Fibroblast of skin of back (primary cell): ENCODE measurements around the gene NUCB2.

Source experiments
- DNase-seq: peaks from one replicate; pipeline ENCODE4 v3.0.0-alpha.2; 2013

Gene NUCB2

DNA sequence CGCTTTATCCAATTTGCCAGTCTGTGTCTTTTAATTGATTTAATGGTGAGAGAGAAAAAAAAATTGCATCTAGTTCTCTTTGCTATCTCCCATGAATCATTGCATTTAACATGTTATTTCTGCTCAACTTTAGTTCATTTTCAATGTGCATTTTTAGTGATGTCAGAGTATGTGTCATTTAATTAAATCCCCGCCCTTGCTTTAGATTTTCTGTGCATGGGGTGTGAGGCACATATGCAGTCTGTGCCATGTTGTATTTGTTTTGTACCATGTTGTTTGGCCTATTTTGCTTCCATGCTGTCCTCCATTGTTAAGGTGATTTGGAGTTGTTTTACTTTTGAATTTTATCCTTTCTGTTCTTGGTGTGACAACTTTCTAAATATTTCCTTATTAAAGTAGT is 66.7 kb downstream of the NUCB2 start:
- DNase-seq, result peak; percentile 20

DNA sequence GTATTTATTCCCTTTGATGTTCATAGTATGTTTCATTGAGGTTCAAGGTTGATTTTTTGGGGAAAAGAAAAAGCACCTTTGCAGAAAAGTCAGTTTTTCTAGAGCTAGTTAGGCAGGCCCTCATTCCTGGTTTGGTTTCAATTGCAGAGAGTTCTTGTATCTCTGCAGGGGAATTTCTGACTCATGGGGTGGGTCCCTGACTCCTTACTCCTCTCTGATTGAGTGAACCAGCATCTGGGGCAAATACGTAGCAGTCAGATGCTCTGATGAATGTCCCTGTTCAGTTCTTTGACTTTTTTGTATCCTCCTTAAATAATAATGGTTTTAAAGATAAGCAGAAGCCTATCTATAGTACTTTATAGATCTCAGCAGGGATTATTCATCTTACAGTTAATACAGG is 67.4 kb downstream of the NUCB2 start:
- peak; percentile 85 for DNase-seq

DNA sequence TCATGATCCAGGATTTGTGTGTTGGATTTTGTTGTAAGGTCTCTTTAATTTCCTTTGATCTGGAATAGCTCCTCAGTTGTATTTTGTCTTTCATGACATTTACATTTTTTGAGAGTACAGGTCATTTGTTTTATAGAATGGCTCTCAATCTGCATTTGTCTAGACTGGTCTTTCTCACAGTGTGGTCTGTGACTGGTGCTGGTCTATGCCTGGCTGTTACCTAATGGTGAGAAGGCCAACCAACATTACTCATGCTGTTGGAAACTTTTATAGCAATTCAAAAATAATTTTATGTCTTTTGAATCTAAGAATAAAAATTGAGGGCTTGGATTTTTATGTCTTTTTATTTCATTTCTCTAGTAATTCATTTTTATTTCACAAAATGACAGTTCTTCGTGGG is 71.1 kb downstream of the NUCB2 start:
- no peak for DNase-seq

DNA sequence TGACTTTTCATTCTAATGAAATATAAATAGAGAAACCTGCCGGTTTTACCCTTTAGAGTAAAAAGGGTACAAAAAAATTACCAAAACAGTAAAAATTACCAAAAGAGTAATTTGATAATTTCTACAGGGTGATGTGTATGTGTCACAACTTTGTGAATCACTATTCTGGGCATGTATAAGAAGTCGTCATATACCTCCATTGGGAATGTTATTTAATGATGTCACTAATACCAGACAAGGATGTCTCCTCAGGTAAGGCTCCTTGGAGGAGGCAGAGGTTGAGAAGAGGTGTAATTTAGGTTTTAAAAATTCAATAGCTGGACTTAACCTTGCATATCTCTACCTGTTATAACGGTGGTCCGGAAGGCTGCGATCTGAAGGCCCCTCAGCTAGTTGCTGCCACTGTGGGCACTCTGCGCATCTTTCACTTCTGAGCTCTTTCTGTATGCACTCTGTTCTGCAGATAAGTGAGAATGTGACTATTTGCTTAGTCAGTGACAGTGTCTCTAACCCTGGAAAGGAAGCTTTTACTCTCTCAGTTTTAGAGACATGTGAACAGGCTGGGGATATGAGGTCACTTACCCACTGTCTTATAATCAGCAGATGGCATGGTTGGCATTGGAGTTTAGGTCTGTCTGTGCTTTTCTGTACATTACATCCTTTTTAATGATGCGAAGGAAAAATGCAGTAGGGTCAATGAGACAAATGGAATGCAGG is 74.1 kb downstream of the NUCB2 start:
- DNase-seq, result no peak

DNA sequence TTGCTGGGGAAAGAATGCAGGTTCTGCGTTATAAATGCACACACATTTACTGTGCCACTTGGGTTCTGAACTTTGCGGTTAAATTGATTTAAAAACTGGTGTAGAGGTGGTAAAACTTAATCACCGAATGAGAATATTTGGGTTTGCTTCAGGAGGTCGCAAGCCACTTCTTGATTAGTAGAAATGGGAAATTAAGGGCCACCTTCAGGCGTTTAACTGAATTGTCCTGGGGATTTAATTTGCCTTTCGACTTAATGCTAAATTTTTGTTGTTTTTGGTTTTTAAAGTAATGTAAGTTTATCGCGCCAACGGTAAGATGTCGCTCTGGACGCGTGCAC is 74.6 kb downstream of the NUCB2 start:
- no peak for DNase-seq

DNA sequence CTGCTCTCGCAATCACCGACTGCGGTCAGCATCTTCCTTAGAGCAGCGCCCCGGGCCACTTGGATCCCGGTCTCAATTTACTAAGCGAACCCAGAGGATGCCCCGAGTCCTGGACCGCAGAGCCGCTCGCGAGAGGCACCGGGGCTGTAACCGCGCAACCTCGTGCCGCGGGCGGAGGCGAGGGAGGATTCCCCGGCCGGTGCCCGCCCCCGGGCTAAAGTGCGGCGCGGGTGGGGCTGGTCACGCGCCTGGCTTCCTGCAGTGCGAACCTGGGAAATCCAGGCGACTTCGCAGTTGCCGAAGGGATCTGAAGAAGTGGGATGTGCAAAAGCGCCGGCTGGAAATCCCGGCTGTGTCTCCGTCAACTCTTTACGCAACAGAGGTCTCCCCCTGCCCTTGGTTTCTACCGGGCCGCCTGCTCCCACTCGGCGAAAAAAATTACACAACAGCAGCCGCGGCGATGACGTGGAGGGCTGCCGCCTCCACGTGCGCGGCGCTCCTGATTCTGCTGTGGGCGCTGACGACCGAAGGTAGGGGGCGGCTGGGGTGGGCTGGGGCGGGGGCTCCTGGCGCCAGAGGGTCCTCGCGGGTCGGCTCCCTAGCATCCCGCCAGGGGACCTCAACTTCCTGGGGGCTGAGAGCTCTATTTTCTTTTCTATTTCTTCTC is 75.1 kb downstream of the NUCB2 start, which contains the start of gene NCR3LG1:
Gene NCR3LG1 (plus strand): TSS at position 291 of the 667 bp plus-strand sequence. CDS start 170 bp downstream, at position 461.
- DNase-seq, result peak; percentile 41

DNA sequence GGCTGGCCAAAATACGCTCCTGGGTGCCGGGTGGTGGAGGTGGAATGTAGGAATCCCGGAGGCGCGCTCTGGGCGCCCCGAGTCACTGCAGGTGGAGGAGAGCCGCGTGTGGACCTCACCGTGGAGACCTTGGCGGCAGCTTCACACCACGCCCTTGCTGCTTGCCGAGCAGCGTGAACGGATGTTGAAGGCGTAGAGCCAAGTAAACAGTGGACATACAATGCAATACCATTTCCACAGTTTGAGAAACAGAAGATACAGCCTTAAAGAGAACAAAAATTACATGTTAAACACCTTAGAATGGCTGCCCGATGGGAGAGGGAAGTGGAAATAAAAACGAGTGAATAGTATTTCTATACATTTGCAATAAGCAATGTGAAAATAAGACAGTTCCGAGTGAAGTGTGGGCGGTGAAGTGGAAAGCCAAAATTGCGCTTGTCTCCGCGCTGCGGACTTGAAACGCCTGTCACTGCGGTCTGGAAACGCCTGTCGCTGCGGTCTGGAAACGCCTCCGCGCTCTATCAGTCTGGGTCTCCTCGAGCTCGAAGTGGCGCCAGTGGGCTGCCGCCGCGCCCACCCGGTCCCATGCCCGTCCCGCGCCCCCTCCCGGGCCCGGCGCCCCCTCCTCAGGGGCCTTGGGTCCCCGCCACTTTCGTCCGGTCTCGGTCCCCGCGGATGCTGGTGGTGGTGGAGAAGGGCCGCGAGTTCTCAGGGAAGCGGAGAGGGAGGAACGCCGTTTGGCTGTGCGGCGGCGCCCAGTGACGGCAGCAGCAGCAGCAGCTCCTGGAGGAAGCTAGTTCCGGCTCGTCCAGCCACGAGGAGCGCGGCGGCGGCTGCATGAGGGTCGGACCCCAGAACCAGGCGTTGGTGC is 76.6 kb downstream of the NUCB2 start:
- peak; percentile 78 for DNase-seq

DNA sequence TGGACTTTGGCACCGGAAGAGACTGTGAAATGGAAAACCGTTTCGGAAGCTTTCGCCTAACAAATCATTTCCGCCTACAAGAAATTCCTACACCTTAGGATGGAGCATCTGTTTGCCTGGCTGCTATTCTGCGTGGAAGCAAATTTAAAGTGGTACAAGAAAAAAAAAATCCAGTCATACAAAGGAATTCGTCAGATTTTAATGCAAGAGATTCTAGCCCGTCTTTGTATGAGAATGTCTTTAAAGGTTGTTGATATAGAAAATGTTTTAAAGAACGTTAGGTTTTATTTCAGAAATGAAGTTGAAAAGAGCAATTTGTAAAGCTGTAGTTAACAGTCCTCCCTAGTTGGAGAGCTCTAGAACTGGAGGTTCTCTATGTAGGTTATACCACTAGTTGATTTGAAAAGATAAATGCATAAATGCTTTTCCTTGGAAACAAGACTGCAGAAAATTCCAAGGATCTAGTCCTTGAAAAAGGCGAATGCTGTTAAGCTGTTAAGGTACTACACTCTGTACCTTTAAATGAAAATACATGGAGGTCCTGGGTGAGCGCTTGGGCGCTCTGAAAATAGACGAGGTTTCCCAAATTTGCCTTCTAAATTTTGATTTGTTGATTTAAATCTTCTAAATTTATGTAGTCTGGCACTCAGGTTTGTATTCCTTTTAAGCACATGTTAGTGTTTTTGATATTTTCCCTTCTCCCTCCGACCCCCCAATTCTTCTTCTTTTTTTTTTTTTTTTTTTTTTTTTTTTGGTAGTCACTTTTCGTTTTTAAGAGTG is 77.5 kb downstream of the NUCB2 start:
- DNase-seq, result no peak

DNA sequence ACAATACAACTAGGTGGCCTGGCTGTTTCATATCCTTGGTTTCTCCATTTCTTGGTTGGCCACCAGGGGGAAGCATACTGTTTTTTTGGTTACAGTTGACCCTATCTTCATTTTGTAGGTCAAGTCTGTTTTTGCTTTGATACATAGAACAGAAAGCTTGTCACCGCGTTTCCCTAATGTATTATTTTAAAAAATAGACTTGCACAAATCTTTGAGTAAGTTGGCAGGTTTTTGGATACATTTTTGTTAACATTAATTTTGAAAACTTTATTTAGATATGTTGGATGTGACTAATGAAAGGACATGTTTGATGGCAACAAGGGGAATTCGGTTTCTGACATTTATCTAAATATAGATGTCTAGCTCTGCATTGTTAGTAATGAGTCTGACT is 78.1 kb downstream of the NUCB2 start:
- peak; percentile 76 for DNase-seq

DNA sequence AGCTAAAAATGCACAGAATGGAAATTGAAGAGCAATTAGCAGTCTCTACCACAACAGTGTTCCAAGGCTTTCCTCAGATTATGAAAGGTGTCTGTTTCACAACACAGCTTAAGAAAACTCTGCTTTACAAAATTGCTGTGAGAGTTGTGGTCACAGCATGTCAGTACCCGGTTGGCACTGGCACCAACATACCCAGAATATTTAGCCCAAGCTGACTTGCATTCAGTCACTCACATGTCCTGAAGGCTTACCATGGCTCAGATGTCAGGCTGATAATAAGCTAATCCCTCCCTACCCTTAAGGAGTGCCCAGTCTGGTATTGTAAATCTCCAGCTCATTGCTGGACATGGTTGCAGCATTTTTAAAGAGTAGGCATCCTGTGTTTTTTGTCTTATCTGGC is 90.0 kb downstream of the NUCB2 start:
- DNase-seq, result no peak

DNA sequence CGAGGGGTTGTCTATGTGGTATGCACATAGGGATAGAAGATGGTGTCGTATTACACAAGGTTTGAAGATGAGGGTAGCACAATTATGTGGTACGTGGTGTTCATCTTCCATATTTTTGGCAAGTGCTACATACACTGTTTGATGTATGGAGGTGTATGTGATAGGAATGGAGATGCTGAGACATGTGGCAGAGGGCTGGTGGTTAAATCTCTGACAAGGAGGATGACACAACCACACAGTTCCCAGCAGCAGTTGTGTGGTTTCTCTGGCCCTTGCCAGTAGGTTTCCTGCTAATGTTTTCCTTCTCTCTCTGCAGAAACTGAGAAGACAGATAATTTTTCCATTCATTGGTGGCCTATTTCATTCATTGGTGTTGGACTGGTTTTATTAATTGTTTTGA is 92.0 kb downstream of the NUCB2 start:
- DNase-seq, result no peak

DNA sequence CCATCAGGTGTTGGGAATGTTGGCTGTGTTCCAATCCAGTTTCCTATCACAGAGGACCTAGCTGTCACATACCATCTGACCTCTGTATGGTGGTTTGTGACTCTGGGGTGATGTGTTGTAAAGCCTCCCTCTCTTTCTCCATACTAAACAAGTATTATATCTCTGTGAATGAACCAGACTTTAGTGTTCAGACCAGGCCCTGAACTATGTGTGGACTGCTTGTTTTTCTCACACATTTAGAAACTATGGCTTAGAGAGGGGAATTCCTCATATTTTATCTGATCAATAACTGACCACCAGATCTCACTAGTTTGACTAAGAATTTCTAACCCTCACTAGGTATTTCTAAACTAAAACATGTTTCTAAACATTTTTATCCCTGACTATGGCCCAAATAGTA is 92.6 kb downstream of the NUCB2 start:
- no peak for DNase-seq

DNA sequence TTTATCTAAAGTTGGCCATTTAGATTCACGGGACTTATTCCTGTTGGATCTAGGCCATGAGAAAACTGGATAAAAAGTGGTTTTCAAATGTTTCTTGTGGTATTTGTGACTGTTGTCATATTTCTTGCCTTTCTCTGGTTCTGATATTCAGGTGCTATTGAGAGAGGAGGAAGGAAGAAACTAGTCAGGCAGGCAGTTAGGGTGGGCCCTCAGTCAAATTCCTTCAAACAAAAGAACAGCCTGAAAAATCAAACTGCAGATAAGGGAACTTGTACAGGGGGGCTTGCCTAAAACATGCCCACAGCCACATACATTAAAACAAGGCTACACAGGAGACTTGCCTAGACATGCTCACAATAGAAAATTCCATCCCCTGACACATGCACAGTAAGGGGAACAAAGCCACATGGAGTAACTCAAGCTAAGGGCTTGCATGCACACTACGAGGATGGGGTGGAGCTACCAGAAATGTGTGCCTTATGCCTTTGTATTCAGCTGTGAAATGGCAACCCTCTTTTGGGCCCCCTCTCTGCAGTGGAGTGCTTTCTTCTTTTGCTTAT is 93.2 kb downstream of the NUCB2 start:
- DNase-seq, result no peak

DNA sequence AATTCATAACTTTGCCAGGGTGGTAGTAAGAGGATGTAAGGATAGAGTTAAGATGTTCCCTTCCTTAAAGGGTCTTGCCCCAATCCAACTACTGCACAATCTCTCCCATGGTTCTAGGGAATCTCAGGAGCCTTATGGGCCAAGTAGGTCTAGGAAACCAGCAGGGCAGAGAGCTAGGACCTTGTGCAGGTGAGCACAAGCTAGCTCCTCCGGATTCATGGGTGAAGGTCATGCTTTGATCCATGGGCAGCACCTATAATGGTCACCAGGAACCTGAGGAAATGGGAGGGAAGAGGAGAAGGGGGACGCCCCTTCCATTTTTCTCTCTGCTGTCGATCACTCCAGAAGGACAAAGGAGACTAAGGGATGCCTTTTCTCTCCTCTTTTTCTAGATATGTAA is 95.1 kb downstream of the NUCB2 start:
- peak; percentile 26 for DNase-seq

DNA sequence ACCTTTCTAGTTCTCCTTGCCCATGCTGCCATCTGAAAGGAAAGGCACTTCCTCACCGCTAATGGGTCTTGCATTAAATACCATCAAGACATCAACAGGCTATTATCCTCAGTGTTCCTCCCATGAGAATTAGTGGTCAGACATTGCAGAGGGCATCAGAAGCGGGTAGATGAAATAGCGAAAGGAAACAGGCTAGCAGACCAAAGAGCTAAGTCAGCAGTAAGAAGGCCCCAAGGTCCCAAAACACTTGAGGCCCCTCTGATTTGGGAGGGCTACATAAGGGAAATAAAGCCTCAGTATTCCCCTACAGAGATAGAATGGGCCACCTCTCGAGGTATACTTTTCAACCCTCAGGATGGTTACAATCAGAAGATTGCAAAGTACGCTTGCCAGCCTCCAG is 99.0 kb downstream of the NUCB2 start:
- DNase-seq, result no peak

DNA sequence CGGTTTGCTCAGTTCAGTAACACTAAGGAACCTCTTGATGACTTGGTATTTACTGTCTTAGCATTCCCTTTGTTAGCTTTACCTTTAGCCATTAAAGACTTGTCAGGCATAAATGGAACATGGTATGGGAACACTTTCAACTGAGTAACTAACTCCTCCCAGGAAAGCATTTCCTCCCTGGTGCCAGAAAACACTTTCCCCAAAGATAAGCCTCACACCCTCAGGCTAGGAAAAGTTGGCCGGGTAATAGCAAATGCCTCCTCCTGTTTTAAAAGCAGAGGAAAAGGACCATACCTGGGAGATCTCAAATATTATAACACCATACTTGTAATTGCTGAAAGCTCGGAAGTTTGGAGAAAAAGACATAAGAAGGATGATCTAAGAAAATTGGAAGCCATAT is 100.0 kb downstream of the NUCB2 start:
- no peak for DNase-seq

DNA sequence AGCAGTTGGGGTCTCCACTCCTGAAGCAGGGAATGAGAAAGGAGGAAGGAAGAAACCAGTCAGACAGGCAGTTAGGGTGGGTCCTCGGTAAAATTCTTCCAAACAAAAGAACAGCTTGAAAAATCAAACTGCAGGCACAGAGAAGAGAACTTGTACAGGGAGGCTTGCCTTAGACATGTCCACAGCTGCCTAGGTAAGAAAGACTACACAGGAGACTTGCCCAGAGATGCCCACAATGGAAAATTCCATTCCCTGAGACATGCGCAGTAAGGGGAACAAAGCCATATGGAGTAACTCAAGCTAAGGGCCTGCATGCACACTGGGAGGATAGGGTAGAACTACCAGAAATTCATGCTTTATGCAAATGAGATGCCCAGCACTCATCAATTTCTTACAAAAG is 102.1 kb downstream of the NUCB2 start:
- no peak for DNase-seq

DNA sequence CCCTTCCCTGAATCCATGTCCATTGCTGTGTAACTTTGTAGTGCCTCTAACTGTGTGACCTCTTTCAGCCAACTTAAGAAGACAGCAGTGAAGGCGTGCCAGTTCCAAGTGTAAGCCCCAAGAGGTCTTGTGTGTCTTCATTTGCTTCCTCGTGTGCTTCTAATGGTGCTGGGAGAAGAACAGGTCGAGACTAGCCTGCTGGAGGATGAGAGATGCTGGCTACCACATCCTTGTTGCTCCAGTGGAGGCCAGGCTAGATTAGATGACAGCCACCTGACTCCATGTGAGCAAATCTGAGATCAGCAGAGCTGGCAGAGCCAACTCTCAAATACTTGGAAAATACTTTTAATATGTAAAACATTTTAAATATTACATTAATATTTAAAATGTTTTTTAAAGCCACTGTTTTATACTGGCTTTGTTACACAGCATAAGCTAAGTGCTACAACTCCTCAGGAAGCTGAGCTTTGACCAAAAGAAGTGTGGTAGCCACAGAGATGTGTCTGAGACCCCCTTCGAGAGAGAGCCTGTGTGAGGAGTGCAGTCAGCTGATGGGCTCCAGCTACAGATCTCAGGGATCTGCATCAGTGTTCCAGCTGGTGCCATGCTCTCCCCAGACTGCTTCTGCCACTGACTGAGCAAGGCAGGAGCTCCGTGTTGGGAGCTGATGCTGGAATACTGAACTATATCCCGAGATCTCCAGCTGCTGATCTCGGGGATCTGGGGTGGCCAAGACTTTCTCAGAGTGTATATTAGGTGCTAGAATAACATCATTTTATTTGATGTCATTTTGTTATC is 103.0 kb downstream of the NUCB2 start:
- no peak for DNase-seq

DNA sequence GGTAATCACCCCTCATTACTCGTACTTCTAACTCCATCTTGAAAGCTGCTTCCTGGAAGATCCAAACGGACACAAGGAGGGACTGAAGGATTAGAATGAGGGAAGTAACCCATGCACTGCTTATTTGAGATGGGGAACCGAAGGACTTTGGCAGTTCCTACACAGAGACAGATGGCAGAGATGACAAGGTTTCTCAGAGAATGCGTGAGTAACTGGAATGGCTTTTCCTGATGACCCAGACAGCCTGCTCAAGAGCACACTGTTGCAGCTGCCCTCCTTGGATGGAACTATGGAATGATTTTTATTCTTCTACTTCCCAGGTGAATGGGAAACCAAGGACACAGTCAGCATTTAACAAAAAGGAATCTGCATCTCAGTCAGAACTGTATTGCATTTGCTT is 104.6 kb downstream of the NUCB2 start:
- peak; percentile 38 for DNase-seq
